Panc1 (cell line): ENCODE measurements around the gene TBC1D22A. TPM values are rescaled to one million over a fixed set of nuclear protein-coding genes. Genes with fewer than 3 reads are reported as not detected.

ENCODE experiments used
- ATAC-seq: fragments of 200-7000 bp; cut with Tn5 transposase; 2 replicates; pipeline ENCODE4 v1.9.1; 2020; ENCODE audit warnings: mild to moderate bottlenecking, moderate library complexity
- BruUV-seq: library from RNA; stranded (reverse); fragments of 400-500 nt; replicated peaks from 2 replicates; lab custom pipeline; 2021; lab: Mats Ljungman, UMichigan
- CTCF ChIA-PET: fragments of 300-600 bp; sonication (Branson Sonifier 250); formaldehyde crosslinking; loops from one replicate; lab custom pipeline; 2022; ENCODE audit warnings: antibody characterized with exemption; lab: Charles Lee
- POLR2A ChIA-PET: fragments of 300-600 bp; sonication (Branson Sonifier 250); formaldehyde crosslinking; loops from one replicate; lab custom pipeline; 2022; ENCODE audit warnings: antibody characterized with exemption; lab: Charles Lee
- DNase-seq: peaks from one replicate; pipeline ENCODE4 v3.0.0-alpha.2; 2010; ENCODE audit warnings: low read depth, low spot score
- H3K27ac ChIP-seq: 2 replicates; pipeline ENCODE4 v1.5.1; 2011; ENCODE audit warnings: mild to moderate bottlenecking, low read length, inconsistent platforms
- H3K27me3 ChIP-seq: fragments of 200-500 bp; sonication (Bioruptor generic); 2 replicates; pipeline ENCODE4 v1.6.0; 2014; ENCODE audit warnings: low read length, inconsistent platforms; ENCODE audit not compliant: control insufficient read depth, insufficient read depth
- H3K36me3 ChIP-seq: fragments of 200-500 bp; sonication (Bioruptor generic); 2 replicates; pipeline ENCODE4 v1.5.1; 2014; ENCODE audit warnings: inconsistent platforms, mild to moderate bottlenecking, low read length, moderate library complexity; ENCODE audit not compliant: control insufficient read depth, insufficient read depth
- H3K4me1 ChIP-seq: 2 replicates; pipeline ENCODE4 v1.5.1; 2011; ENCODE audit warnings: inconsistent platforms, mild to moderate bottlenecking, low read length, moderate library complexity; ENCODE audit not compliant: control insufficient read depth, insufficient read depth
- H3K4me3 ChIP-seq, 2 experiments: 2 replicates each; pipeline ENCODE4 v1.5.1; 2011 to 2012; ENCODE audit warnings: low read depth in 2 of 2, low read length in 2 of 2, mild to moderate bottlenecking in 2 of 2, inconsistent platforms in 1 of 2, moderate library complexity in 1 of 2
- H3K9me3 ChIP-seq: fragments of 200-500 bp; sonication (Bioruptor generic); 2 replicates; pipeline ENCODE4 v1.5.1; 2014; ENCODE audit warnings: low read depth, mild to moderate bottlenecking, inconsistent platforms, low read length, moderate library complexity; ENCODE audit not compliant: control insufficient read depth, insufficient read depth
- SIN3A ChIP-seq: IDR thresholded peaks from 2 replicates; pipeline ENCODE4 v1.6.1; 2012; ENCODE audit warnings: low read depth, mild to moderate bottlenecking, low read length, moderate library complexity, borderline replicate concordance; ENCODE audit not compliant: insufficient read depth
- TCF7L2 ChIP-seq: IDR thresholded peaks from 2 replicates; pipeline ENCODE4 v1.6.1; 2011; ENCODE audit warnings: mild to moderate bottlenecking, low read depth, low read length, inconsistent platforms
- in situ Hi-C: cut with HindIII; loops from 2 replicates; pipeline ENCODE4 v1.10.0; 2016; ENCODE audit warnings: low sequenced_read_pairs, low pct_unique_long_range_greater_than_20kb
- intact Hi-C: fragments of 100-400 bp; cut with micrococcal nuclease; formaldehyde crosslinking; loops from one replicate; pipeline ENCODE4 v1.10.0; 2022; ENCODE audit not compliant: unreplicated experiment
- total RNA-seq: library from RNA; stranded (reverse); gene quantifications from one replicate; pipeline ENCODE4 v1.2.1, GENCODE V29; 2021; ENCODE audit not compliant: unreplicated experiment
- TF ChIP-seq, protein P1 (sequence below): fragments of 450-650 bp; IDR thresholded peaks from 2 replicates; pipeline ENCODE4 v1.5.1; 2017; ENCODE audit warnings: mild to moderate bottlenecking
- TF ChIP-seq, protein P2 (sequence below), 2 experiments: IDR thresholded peaks; 2 replicates each; pipeline ENCODE4 v1.6.1; 2011 to 2012; ENCODE audit warnings: low read depth in 2 of 2, control low read depth in 1 of 2, low read length in 1 of 2, mild to moderate bottlenecking in 1 of 2, moderate library complexity in 1 of 2; ENCODE audit not compliant: insufficient read depth in 1 of 2

The TBC1D22A gene
- total RNA-seq, 1 experiment from 2014 or later = 28.7 TPM

DNA sequence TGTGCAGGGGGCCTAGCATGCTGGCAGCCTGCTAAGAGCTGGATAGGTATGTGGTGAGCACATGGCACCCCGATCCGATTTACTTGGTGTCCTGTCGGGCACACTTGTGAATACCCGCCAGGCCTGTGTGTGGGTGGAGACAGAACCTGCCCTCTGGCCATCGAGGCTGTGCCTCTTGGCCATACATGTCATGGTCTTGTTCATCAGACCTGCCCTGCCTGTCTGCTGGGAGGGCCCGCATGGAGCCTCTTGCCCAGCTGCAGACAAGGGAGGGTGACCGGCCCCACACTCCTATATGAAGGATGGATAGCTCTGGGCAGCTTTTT lies 310.2 kb downstream of the TBC1D22A start:
- ATAC-seq (no peak), DNase-seq (no peak)
- no peaks in the 10 kb centered on the region for H3K4me1 ChIP-seq
- no peak overlapping the region for H3K4me3 ChIP-seq
- TF ChIP-seq, protein P1, sequence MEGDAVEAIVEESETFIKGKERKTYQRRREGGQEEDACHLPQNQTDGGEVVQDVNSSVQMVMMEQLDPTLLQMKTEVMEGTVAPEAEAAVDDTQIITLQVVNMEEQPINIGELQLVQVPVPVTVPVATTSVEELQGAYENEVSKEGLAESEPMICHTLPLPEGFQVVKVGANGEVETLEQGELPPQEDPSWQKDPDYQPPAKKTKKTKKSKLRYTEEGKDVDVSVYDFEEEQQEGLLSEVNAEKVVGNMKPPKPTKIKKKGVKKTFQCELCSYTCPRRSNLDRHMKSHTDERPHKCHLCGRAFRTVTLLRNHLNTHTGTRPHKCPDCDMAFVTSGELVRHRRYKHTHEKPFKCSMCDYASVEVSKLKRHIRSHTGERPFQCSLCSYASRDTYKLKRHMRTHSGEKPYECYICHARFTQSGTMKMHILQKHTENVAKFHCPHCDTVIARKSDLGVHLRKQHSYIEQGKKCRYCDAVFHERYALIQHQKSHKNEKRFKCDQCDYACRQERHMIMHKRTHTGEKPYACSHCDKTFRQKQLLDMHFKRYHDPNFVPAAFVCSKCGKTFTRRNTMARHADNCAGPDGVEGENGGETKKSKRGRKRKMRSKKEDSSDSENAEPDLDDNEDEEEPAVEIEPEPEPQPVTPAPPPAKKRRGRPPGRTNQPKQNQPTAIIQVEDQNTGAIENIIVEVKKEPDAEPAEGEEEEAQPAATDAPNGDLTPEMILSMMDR = no peak
- TF ChIP-seq TCF7L2 = no peak
- H3K36me3 ChIP-seq = no peaks in the 10 kb centered on the region
- BruUV-seq = no TSS peak
- intact Hi-C loops = no loop called here
- POLR2A ChIA-PET = no interaction called here
- in situ Hi-C loops = no loop called here
- CTCF ChIA-PET = no interaction called here
- no peak overlapping the region for H3K27ac ChIP-seq
- H3K9me3 ChIP-seq = no peaks in the 10 kb centered on the region; the same call in 1 of the 2 replicates
- no peaks in the 10 kb centered on the region for H3K27me3 ChIP-seq

DNA sequence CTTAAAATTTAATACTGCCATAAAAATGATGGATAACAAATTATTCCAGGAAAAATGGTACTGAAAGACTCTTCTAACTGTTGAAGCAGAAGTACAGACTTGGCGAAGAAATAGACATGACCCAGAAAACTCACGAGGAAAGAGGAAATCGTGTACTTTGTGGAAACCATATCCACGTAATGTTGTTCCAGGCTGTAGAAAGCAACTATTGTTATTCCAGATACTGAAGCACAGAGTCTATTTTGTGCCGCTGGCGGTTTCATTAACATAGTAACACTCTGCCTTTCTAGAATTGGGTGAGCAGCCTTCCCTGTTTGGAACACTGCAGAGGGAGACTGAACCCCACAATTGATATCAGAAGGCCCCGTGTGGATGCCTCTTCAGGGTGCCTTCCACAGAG lies 310.6 kb downstream of the TBC1D22A start:
- no TSS peak for BruUV-seq
- no peaks in the 10 kb centered on the region for H3K4me1 ChIP-seq
- intact Hi-C loops (no loop called here), in situ Hi-C loops (no loop called here)
- POLR2A ChIA-PET = no interaction called here
- H3K27me3 ChIP-seq = no peaks in the 10 kb centered on the region
- TF ChIP-seq TCF7L2 = no peak
- no peak overlapping the region for H3K4me3 ChIP-seq
- CTCF ChIA-PET = no interaction called here
- ATAC-seq = no peak
- no peak overlapping the region for H3K27ac ChIP-seq
- H3K36me3 ChIP-seq = no peaks in the 10 kb centered on the region
- DNase-seq = no peak
- H3K9me3 ChIP-seq = no peaks in the 10 kb centered on the region; the same call in 1 of the 2 replicates

DNA sequence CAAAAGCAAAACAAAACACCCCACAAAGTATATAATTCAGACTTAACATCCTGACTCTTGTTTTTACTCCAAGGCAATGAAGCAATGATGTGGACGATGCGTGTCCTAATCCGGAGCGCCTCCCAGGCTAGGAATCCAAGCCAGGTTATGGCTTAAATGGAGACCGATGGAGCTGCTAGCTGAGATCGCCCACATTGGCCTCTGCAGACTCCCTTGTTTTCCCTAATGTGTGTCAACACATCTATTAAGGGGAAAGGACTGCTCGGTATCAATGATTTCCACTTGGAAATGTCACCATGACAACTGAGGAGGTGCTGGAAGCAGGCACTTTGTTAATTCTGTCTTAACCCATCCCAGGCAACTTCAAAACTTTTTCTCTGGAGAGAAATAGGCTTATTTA lies 311.7 kb downstream of the TBC1D22A start:
- Histone ChIP-seq H3K36me3 (no peaks in the 10 kb centered on the region), H3K27me3 (no peaks in the 10 kb centered on the region), H3K9me3 (no peaks in the 10 kb centered on the region; the same call in 1 of the 2 replicates), H3K4me1 (no peaks in the 10 kb centered on the region), H3K4me3 (no peak overlapping the region), H3K27ac (no peak overlapping the region)
- in situ Hi-C loops = no loop called here
- DNase-seq = no peak
- ChIA-PET POLR2A (no interaction called here), CTCF (no interaction called here)
- BruUV-seq = no TSS peak
- TF ChIP-seq, protein P2, sequence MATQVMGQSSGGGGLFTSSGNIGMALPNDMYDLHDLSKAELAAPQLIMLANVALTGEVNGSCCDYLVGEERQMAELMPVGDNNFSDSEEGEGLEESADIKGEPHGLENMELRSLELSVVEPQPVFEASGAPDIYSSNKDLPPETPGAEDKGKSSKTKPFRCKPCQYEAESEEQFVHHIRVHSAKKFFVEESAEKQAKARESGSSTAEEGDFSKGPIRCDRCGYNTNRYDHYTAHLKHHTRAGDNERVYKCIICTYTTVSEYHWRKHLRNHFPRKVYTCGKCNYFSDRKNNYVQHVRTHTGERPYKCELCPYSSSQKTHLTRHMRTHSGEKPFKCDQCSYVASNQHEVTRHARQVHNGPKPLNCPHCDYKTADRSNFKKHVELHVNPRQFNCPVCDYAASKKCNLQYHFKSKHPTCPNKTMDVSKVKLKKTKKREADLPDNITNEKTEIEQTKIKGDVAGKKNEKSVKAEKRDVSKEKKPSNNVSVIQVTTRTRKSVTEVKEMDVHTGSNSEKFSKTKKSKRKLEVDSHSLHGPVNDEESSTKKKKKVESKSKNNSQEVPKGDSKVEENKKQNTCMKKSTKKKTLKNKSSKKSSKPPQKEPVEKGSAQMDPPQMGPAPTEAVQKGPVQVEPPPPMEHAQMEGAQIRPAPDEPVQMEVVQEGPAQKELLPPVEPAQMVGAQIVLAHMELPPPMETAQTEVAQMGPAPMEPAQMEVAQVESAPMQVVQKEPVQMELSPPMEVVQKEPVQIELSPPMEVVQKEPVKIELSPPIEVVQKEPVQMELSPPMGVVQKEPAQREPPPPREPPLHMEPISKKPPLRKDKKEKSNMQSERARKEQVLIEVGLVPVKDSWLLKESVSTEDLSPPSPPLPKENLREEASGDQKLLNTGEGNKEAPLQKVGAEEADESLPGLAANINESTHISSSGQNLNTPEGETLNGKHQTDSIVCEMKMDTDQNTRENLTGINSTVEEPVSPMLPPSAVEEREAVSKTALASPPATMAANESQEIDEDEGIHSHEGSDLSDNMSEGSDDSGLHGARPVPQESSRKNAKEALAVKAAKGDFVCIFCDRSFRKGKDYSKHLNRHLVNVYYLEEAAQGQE (IDR thresholded peaks at IDR 0.05; ENCODE audit: insufficient read depth in 1 of 2, low read depth in 2 of 2, low read length in 1 of 2) = no peak
- no peak for TF ChIP-seq SIN3A
- TF ChIP-seq, protein P1 = no peak
- no peak for ATAC-seq
- intact Hi-C loops = no loop called here
